GM12878 (cell line): Measurements from ENCODE around the gene AIP. TPM values are rescaled to one million over a fixed set of nuclear protein-coding genes. Genes with fewer than 3 reads are reported as not detected.

Source experiments
- ATAC-seq: fragments of 200-7000 bp; cut with Tn5 transposase; 3 replicates; pipeline ENCODE4 v1.9.1; 2020; ENCODE audit warnings: mild to moderate bottlenecking, moderate library complexity
- BruUV-seq: library from RNA; stranded (reverse); fragments of 400-500 nt; replicated peaks from 2 replicates; lab custom pipeline; 2021; lab: Mats Ljungman, UMichigan
- CTCF ChIA-PET: fragments of 300-600 bp; sonication (Branson Sonifier 250); formaldehyde crosslinking; extraction: SDS; loops from one replicate; lab custom pipeline; 2021; ENCODE audit warnings: inconsistent platforms; lab: Yijun Ruan, JAX
- POLR2A ChIA-PET: fragments of 350-600 bp; formaldehyde crosslinking; extraction: SDS; loops from one replicate; lab custom pipeline; 2021; ENCODE audit warnings: inconsistent platforms; lab: Charles Lee
- RAD21 ChIA-PET: fragments of 300-600 bp; sonication (Branson Sonifier 250); formaldehyde crosslinking; loops from one replicate; lab custom pipeline; 2023; ENCODE audit warnings: antibody characterized with exemption; ENCODE audit not compliant: unreplicated experiment; lab: Charles Lee
- SMC1A ChIA-PET: fragments of 300-600 bp; sonication (Branson Sonifier 250); formaldehyde crosslinking; loops from one replicate; lab custom pipeline; 2023; ENCODE audit not compliant: unreplicated experiment, uncharacterized antibody; lab: Charles Lee
- DNase-seq: peaks from one replicate; pipeline ENCODE4 v3.0.0-alpha.2; 2011; ENCODE audit warnings: low read depth, low spot score
- FAIRE-seq: peaks from 3 replicates; lab custom pipeline; 2011; peaks lifted over from hg19 to GRCh38; lab: Jason Lieb, UNC
- H2AFZ ChIP-seq: 2 replicates; pipeline ENCODE4 v1.6.0; 2011; ENCODE audit warnings: low read depth, low read length, control low read depth; ENCODE audit not compliant: control insufficient read depth
- H3K27ac ChIP-seq: 2 replicates; pipeline ENCODE4 v1.5.1; 2011; ENCODE audit warnings: control low read depth; ENCODE audit not compliant: control insufficient read depth, insufficient read depth
- H3K27me3 ChIP-seq, 2 experiments: replicated peaks in 1 of 2; 2 replicates each; pipeline versions ENCODE4 v1.6.0 to v1.6.1; 2011; ENCODE audit warnings: low read length in 1 of 2; ENCODE audit not compliant: control insufficient read depth in 2 of 2, insufficient read depth in 2 of 2
- H3K36me3 ChIP-seq, 2 experiments: 2 replicates each; pipeline ENCODE4 v1.5.1; 2011; ENCODE audit warnings: low read length in 1 of 2; ENCODE audit not compliant: control insufficient read depth in 2 of 2, insufficient read depth in 2 of 2
- H3K4me1 ChIP-seq: 2 replicates; pipeline ENCODE4 v1.6.1; 2011; ENCODE audit warnings: mild to moderate bottlenecking, low read length, moderate library complexity, mixed read lengths; ENCODE audit not compliant: control insufficient read depth, insufficient read depth
- H3K4me2 ChIP-seq: 2 replicates; pipeline ENCODE4 v1.6.0; 2011; ENCODE audit warnings: control low read depth; ENCODE audit not compliant: control insufficient read depth, insufficient read depth
- H3K4me3 ChIP-seq: fragments of 200-600 bp; sonication (generic); 2 replicates; pipeline ENCODE4 v1.5.1; 2016
- H3K79me2 ChIP-seq: 2 replicates; pipeline ENCODE4 v1.6.0; 2011; ENCODE audit warnings: low read length; ENCODE audit not compliant: control insufficient read depth, insufficient read depth
- H3K9ac ChIP-seq: 2 replicates; pipeline ENCODE4 v1.8.0; 2011; ENCODE audit warnings: low read length, control low read depth, mixed read lengths; ENCODE audit not compliant: control insufficient read depth, insufficient read depth
- H3K9me3 ChIP-seq: replicated peaks from 3 replicates; pipeline ENCODE4 v1.5.1; 2011; ENCODE audit warnings: mild to moderate bottlenecking, low read length; ENCODE audit not compliant: control insufficient read depth, insufficient read depth
- H4K20me1 ChIP-seq: 2 replicates; pipeline ENCODE4 v1.6.0; 2011; ENCODE audit not compliant: control insufficient read depth, insufficient read depth
- ASH2L ChIP-seq: fragments of 300-600, 200-600 bp; sonication (generic); IDR thresholded peaks from 2 replicates; pipeline ENCODE4 v1.6.1; 2017; ENCODE audit warnings: low read depth, mild to moderate bottlenecking, borderline replicate concordance
- CBFB ChIP-seq: IDR thresholded peaks from 2 replicates; pipeline ENCODE4 v1.6.1; 2016; ENCODE audit warnings: antibody characterized with exemption, low read depth
- CBX5 ChIP-seq: sonication (generic); IDR thresholded peaks from 2 replicates; pipeline ENCODE4 v1.6.1; 2016; ENCODE audit warnings: low read depth, moderate library complexity, mild to moderate bottlenecking, inconsistent platforms
- EZH2 ChIP-seq: IDR thresholded peaks from 2 replicates; pipeline ENCODE4 v1.6.1; 2012; ENCODE audit warnings: low read depth, mild to moderate bottlenecking, control low read depth, inconsistent platforms, low read length, borderline replicate concordance; ENCODE audit not compliant: control insufficient read depth
- GATAD2B ChIP-seq: fragments of 450-650 bp; conservative IDR thresholded peaks from 2 replicates; pipeline ENCODE4 v1.6.1; 2017; ENCODE audit warnings: low read depth, mild to moderate bottlenecking, moderate library complexity
- HDGF ChIP-seq: fragments of 450-650 bp; IDR thresholded peaks from 2 replicates; pipeline ENCODE4 v1.6.1; 2016; ENCODE audit warnings: antibody characterized with exemption
- MEF2A ChIP-seq: IDR thresholded peaks from 2 replicates; pipeline ENCODE4 v1.6.1; 2011; ENCODE audit warnings: low read depth, mild to moderate bottlenecking, low read length, moderate library complexity; ENCODE audit not compliant: insufficient read depth
- MTA2 ChIP-seq: fragments of 450-650 bp; IDR thresholded peaks from 2 replicates; pipeline ENCODE4 v1.6.1; 2016; ENCODE audit warnings: low read depth, mild to moderate bottlenecking, moderate library complexity
- MXI1 ChIP-seq: fragments of 150-350 bp; IDR thresholded peaks from 2 replicates; pipeline ENCODE4 v1.6.1; 2011; ENCODE audit warnings: low read depth, mild to moderate bottlenecking, inconsistent platforms, low read length, improper control_type of control experiment
- MYC ChIP-seq: IDR thresholded peaks from 2 replicates; pipeline ENCODE4 v1.6.1; 2011; ENCODE audit warnings: mild to moderate bottlenecking, low read length, moderate library complexity, inconsistent platforms; ENCODE audit not compliant: insufficient read depth, insufficient replicate concordance, insufficient read length, severe bottlenecking
- NFXL1 ChIP-seq: fragments of 450-650 bp; IDR thresholded peaks from 2 replicates; pipeline ENCODE4 v1.6.1; 2017; ENCODE audit warnings: antibody characterized with exemption, mild to moderate bottlenecking, borderline replicate concordance
- NR2C2 ChIP-seq: IDR thresholded peaks from 2 replicates; pipeline ENCODE4 v1.6.1; 2011; ENCODE audit warnings: borderline replicate concordance, low read depth; ENCODE audit not compliant: control insufficient read depth, insufficient read length
- NR2F1 ChIP-seq: fragments of 450-650 bp; conservative IDR thresholded peaks from 2 replicates; pipeline ENCODE4 v1.6.1; 2017; ENCODE audit warnings: mild to moderate bottlenecking
- SP1 ChIP-seq: IDR thresholded peaks from one replicate; pipeline ENCODE4 v1.6.1; 2011; ENCODE audit warnings: low read depth, low read length
- SUZ12 ChIP-seq: fragments of 200-600 bp; sonication (generic); IDR thresholded peaks from one replicate; pipeline ENCODE4 v1.6.1; 2018; ENCODE audit warnings: antibody characterized with exemption, mild to moderate bottlenecking; ENCODE audit not compliant: unreplicated experiment
- TBL1XR1 ChIP-seq: IDR thresholded peaks from 2 replicates; pipeline ENCODE4 v1.6.1; 2012; ENCODE audit warnings: low read depth, low read length, improper control_type of control experiment
- WRNIP1 ChIP-seq: IDR thresholded peaks from 2 replicates; pipeline ENCODE4 v1.6.1; 2011; ENCODE audit warnings: low read depth, low read length, improper control_type of control experiment, borderline replicate concordance
- ZNF274 ChIP-seq: IDR thresholded peaks from one replicate; pipeline ENCODE4 v1.8.0; 2011; ENCODE audit not compliant: insufficient read length, insufficient read depth
- ZNF384 ChIP-seq: IDR thresholded peaks from 2 replicates; pipeline ENCODE4 v1.6.1; 2012; ENCODE audit warnings: low read depth, mild to moderate bottlenecking, low read length, improper control_type of control experiment, borderline replicate concordance
- ZZZ3 ChIP-seq: IDR thresholded peaks from 2 replicates; pipeline ENCODE4 v1.6.1; 2011; ENCODE audit warnings: low read depth; ENCODE audit not compliant: control insufficient read depth, insufficient read length
- WGBS: methylation state at CpG from one replicate; pipeline ENCODE4 v1.1.6; 2016; ENCODE audit warnings: low lambda C conversion rate; ENCODE audit not compliant: insufficient replicate concordance, insufficient coverage; ENCODE audit errors: missing lambda C conversion rate; 5-methylcytosine and 5-hydroxymethylcytosine counted together
- in situ Hi-C: fragments of 300-500 bp; cut with MboI; formaldehyde crosslinking; loops from 9 replicates; pipeline ENCODE4 v1.14.3; 2018; ENCODE audit warnings: mixed read lengths
- intact Hi-C: fragments of 100-400 bp; cut with micrococcal nuclease; formaldehyde crosslinking; loops from one replicate; pipeline ENCODE4 v1.14.2; 2022; ENCODE audit not compliant: unreplicated experiment
- polyA plus RNA-seq, 11 experiments: library from polyadenylated mRNA; depleted of rRNA in 4 of 11; unstranded in 6 of 11; stranded (reverse) in 5 of 11; fragments of >200 nt; fragmentation: Nextera tagmentation in 4 of 11; fragmentation: Illumina TruSeq in 1 of 11; extraction: Ambion mirVana in 4 of 11; extraction: Trizol in 1 of 11; gene quantifications; 1 replicate in 1 of 11; 2 replicates in 10 of 11; pipeline versions ENCODE4 v1.2.1 to v1.2.3, GENCODE V29; 2011 to 2016; ENCODE audit warnings: inconsistent platforms in 2 of 11, missing spikeins in 2 of 11, low read depth in 1 of 11
- total RNA-seq, 4 experiments: library from RNA; depleted of rRNA in 3 of 4; stranded (reverse); fragments of >200 nt in 3 of 4; fragmentation: Illumina TruSeq in 1 of 4; extraction: Trizol in 1 of 4; gene quantifications; 2 replicates each; pipeline versions ENCODE4 v1.2.1 to v1.2.3, GENCODE V29; 2013 to 2021
- TF ChIP-seq, protein P1 (sequence below): fragments of 450-650 bp; formaldehyde crosslinking; IDR thresholded peaks from 2 replicates; pipeline ENCODE4 v1.5.0; 2022; ENCODE audit warnings: mild to moderate bottlenecking, missing genetic modification characterization

Gene AIP
- total and polyA plus RNA-seq, 10 of the 15 experiments (the other 5 are each of a cell fraction or from before 2014, with no cell fraction given), result 12.6 to 164 (median 104) TPM

DNA sequence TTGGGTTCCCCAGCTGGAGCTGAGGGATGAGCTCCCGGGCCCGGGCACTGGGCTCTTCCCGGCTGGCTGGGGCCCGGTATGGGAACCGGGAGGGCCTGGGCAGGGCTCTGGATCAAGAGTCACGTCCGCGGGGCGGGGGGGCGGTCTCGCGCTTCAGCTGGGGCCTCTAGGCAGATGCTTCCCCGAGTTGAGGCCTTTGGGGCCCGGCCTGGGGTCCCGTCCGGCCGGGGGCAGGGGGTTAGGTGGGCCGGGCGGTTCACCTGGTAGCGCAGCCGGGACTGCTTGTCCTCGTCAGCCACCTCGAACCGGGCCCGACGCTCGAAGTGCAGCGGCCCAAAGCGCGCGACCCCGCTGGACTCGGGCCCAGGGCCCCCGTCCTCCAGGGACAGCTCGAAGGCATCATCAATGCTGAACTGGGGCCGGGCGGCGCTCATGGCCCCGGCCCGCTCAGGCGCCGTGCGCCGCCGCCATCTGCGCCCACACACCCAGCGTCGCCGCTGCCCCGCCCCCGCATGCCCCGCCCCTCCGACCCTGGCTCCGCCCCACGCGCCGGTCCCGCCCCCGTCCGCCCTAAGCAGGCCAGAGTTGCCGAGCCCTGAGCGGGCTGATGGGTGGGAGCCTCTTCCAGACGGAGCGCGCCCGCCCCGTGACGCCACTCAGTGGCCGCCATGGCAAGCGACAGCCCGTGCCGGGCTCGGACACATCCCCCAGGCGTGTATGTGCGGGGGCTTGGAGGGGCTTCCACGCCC lies 13.9 kb upstream of the AIP start, which contains the start of gene TMEM134:
Gene TMEM134, minus strand, starts transcription at position 493 of the 749 bp plus-strand sequence. Its CDS starts 59 bp downstream, at position 434.
- peak; percentile 57 for DNase-seq
- no peak for TF ChIP-seq ZNF384
- TF ChIP-seq NR2C2, result no peak
- TF ChIP-seq MXI1, result peak; percentile 81; the same call in 1 of the 2 replicates
- no peak for TF ChIP-seq SUZ12
- TF ChIP-seq GATAD2B, result 0 out of 2 replicates have a peak, but pooled peaks have one; percentile 83
- peak; percentile 63; the same call in 1 of the 2 replicates for TF ChIP-seq TBL1XR1
- TF ChIP-seq, protein P1, sequence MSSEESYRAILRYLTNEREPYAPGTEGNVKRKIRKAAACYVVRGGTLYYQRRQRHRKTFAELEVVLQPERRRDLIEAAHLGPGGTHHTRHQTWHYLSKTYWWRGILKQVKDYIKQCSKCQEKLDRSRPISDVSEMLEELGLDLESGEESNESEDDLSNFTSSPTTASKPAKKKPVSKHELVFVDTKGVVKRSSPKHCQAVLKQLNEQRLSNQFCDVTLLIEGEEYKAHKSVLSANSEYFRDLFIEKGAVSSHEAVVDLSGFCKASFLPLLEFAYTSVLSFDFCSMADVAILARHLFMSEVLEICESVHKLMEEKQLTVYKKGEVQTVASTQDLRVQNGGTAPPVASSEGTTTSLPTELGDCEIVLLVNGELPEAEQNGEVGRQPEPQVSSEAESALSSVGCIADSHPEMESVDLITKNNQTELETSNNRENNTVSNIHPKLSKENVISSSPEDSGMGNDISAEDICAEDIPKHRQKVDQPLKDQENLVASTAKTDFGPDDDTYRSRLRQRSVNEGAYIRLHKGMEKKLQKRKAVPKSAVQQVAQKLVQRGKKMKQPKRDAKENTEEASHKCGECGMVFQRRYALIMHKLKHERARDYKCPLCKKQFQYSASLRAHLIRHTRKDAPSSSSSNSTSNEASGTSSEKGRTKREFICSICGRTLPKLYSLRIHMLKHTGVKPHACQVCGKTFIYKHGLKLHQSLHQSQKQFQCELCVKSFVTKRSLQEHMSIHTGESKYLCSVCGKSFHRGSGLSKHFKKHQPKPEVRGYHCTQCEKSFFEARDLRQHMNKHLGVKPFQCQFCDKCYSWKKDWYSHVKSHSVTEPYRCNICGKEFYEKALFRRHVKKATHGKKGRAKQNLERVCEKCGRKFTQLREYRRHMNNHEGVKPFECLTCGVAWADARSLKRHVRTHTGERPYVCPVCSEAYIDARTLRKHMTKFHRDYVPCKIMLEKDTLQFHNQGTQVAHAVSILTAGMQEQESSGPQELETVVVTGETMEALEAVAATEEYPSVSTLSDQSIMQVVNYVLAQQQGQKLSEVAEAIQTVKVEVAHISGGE (CRISPR knock-in tag), result no peak
- TF ChIP-seq WRNIP1, result no peak
- no peak for TF ChIP-seq CBX5
- TF ChIP-seq ZZZ3, result no peak
- peak; percentile 93 for TF ChIP-seq SP1
- TF ChIP-seq EZH2, result no peak
- TF ChIP-seq NR2F1, result peak; percentile 60; the same call in 1 of the 2 replicates
- TF ChIP-seq ZNF274, result no peak
- TF ChIP-seq MEF2A, result 0 out of 2 replicates have a peak, but pooled peaks have one; percentile 36
- no peak for TF ChIP-seq ASH2L
- TF ChIP-seq CBFB, result no peak
- no peak for TF ChIP-seq NFXL1
- TF ChIP-seq MTA2, result no peak
- no peak for TF ChIP-seq MYC
- TF ChIP-seq HDGF, result no peak

More for the DNA sequence above, 13.9 kb upstream of the AIP start, which contains the start of gene TMEM134:
- Histone ChIP-seq H4K20me1 (no peaks in the 10 kb centered on the region), H3K79me2 (peaks cover 14% of the 10 kb centered on the region), H3K27ac (peak within 1 kb of the TSS; percentile 78), H3K4me1 (peaks cover 35% of the 10 kb centered on the region), H3K4me3 (peak within 1 kb of the TSS; percentile 86), H2AFZ (peak within 1 kb of the TSS; percentile 90), H3K9me3 (no peaks in the 10 kb centered on the region), H3K4me2 (peak within 1 kb of the TSS; percentile 98), H3K36me3 (no peaks in the 10 kb centered on the region), H3K27me3 (no peaks in the 10 kb centered on the region), H3K9ac (peak within 1 kb of the TSS; percentile 85)
- peak; percentile 83 for ATAC-seq
- intact Hi-C loops, result loop anchor here (2.0 kb wide), 2 partner anchors 32 to 68 kb away; partner anchors contain the start of genes PPP1CA and PTPRCAP
- WGBS, result 1% methylated on average over 38 of the region's 76 CpGs
- RAD21 ChIA-PET, result interaction anchor here (0.6 to 5.5 kb wide), 18 partner anchors 11 to 123 kb away, joined by 3 to 72 read pairs (median 4); partner anchors contain the start of genes AIP, CDK2AP2, PITPNM1 and POLD4
- BruUV-seq, result no TSS peak
- POLR2A ChIA-PET, result interaction anchor here (1.0 to 8.1 kb wide), 19 partner anchors 10 to 132 kb away, joined by 3 to 78 read pairs (median 6); partner anchors contain the start of genes AIP, PITPNM1, PPP1CA and PTPRCAP
- SMC1A ChIA-PET, result interaction anchor here (0.5 to 5.2 kb wide), 13 partner anchors 9 to 146 kb away, joined by 3 to 46 read pairs (median 5); partner anchors contain the start of genes AIP, PITPNM1, PPP1CA and RAD9A
- in situ Hi-C loops, result no loop called here
- CTCF ChIA-PET, result interaction anchor here (0.7 to 5.1 kb wide), 18 partner anchors 10 to 180 kb away, joined by 3 to 36 read pairs (median 4); partner anchors contain the start of genes AIP and PPP1CA
- peak; percentile 78 for FAIRE-seq
